GM21576 (cell line): Measurements from ENCODE around the gene RNASE9.
"Not testable (repeated sequence)": the region's sequence is repeated elsewhere in the genome, so short reads cannot be mapped to it uniquely, and the experiment has no call there.

Experiments
- ATAC-seq: cut with Tn5 transposase; IDR thresholded peaks from one replicate; pipeline ENCODE4 v1.9.1; 2021; ENCODE audit warnings: mild to moderate bottlenecking, moderate library complexity; ENCODE audit not compliant: unreplicated experiment

RNASE9 gene

GRCh38 chr14:20524027-20524426 is 36.8 kb downstream of the RNASE9 start:
- ATAC-seq = no peak

- no peak for ATAC-seq
Observed at GRCh38 chr14:20522332-20522731, 38.5 kb downstream of the RNASE9 start.

GRCh38 chr14:20516921-20517320 is 43.9 kb downstream of the RNASE9 start:
- no peak for ATAC-seq

- no peak for ATAC-seq
Observed at GRCh38 chr14:20515846-20516245, 45.0 kb downstream of the RNASE9 start.

- ATAC-seq = no peak
Observed at GRCh38 chr14:20512177-20512905, 48.5 kb downstream of the RNASE9 start.

- ATAC-seq = no peak
Observed at GRCh38 chr14:20508367-20508766, 52.5 kb downstream of the RNASE9 start.

GRCh38 chr14:20507537-20507936 is 53.3 kb downstream of the RNASE9 start:
- ATAC-seq = not testable (repeated sequence)

GRCh38 chr14:20506752-20507151 is 54.1 kb downstream of the RNASE9 start:
- not testable (repeated sequence) for ATAC-seq

GRCh38 chr14:20506276-20506675 is 54.6 kb downstream of the RNASE9 start:
- not testable (repeated sequence) for ATAC-seq
